NCI-H1436 (cell line): ENCODE data around the gene NHLRC4.

Experiments used
- DNase-seq: peaks from one replicate; lab custom pipeline; 2025; lab: John Stamatoyannopoulos, UW

The NHLRC4 gene

GRCh38 chr16:566475-567372 lies at the start of gene NHLRC4:
NHLRC4 (plus strand) TSS chr16:567005; CDS start chr16:568048, 1,043 bp downstream.
- DNase-seq = peak; percentile 15

- DNase-seq = no peak
Measured at GRCh38 chr16:518858-519257, 47.9 kb upstream of the NHLRC4 start.

GRCh38 chr16:519425-519824 lies 47.4 kb upstream of the NHLRC4 start:
- DNase-seq = no peak

GRCh38 chr16:519841-520687 lies 46.7 kb upstream of the NHLRC4 start:
- DNase-seq = no peak

GRCh38 chr16:520847-521246 lies 46.0 kb upstream of the NHLRC4 start:
- DNase-seq = no peak

- no peak for DNase-seq
Measured at GRCh38 chr16:521381-522210, 45.2 kb upstream of the NHLRC4 start.

- DNase-seq = no peak
Measured at GRCh38 chr16:522320-523096, 44.3 kb upstream of the NHLRC4 start.

- DNase-seq = no peak
Measured at GRCh38 chr16:523097-523741, 43.6 kb upstream of the NHLRC4 start.

GRCh38 chr16:524274-525040 lies 42.3 kb upstream of the NHLRC4 start:
- no peak for DNase-seq

GRCh38 chr16:525123-525519 lies 41.7 kb upstream of the NHLRC4 start:
- DNase-seq = no peak

GRCh38 chr16:525520-526180 lies 41.2 kb upstream of the NHLRC4 start:
- no peak for DNase-seq

- DNase-seq = no peak
Measured at GRCh38 chr16:526181-527014, 40.4 kb upstream of the NHLRC4 start.

- peak; percentile 85 for DNase-seq
Measured at GRCh38 chr16:527015-527903, 39.5 kb upstream of the NHLRC4 start, which contains the start of gene CAPN15. CAPN15 (plus strand) TSS chr16:527712; CDS start chr16:546839, 19,127 bp downstream.

GRCh38 chr16:528111-529011 lies 38.4 kb upstream of the NHLRC4 start:
- DNase-seq = no peak

- DNase-seq = no peak
Measured at GRCh38 chr16:529012-529575, 37.7 kb upstream of the NHLRC4 start.
